ENCODE data around the gene TEX22.

- no peak for TF ChIP-seq ISL1 (CRISPR knock-in tag; IDR thresholded peaks at IDR 0.05)
- TF ChIP-seq ARNTL (CRISPR knock-in tag; IDR thresholded peaks at IDR 0.05; ENCODE audit: borderline replicate concordance, low read depth) = no peak
- no peak for TF ChIP-seq RARB (CRISPR knock-in tag; IDR thresholded peaks at IDR 0.05)
- TF ChIP-seq BACH2 (CRISPR knock-in tag; IDR thresholded peaks at IDR 0.05; ENCODE audit: borderline replicate concordance) = no peak
- no peak for TF ChIP-seq ZFP30 (CRISPR knock-in tag; IDR thresholded peaks at IDR 0.05)
- TF ChIP-seq SNAI2 (CRISPR knock-in tag; IDR thresholded peaks at IDR 0.05) = no peak
- no peak for TF ChIP-seq GLIS3 (CRISPR knock-in tag; IDR thresholded peaks at IDR 0.05)
- TF ChIP-seq TCF4 (CRISPR knock-in tag; IDR thresholded peaks at IDR 0.05; ENCODE audit: borderline replicate concordance) = no peak
- TF ChIP-seq TOX (CRISPR knock-in tag; IDR thresholded peaks at IDR 0.05; ENCODE audit: borderline replicate concordance) = no peak
- TF ChIP-seq PATZ1 (CRISPR knock-in tag; IDR thresholded peaks at IDR 0.05; ENCODE audit: borderline replicate concordance) = no peak
- TF ChIP-seq ZNF565 (CRISPR knock-in tag; conservative IDR thresholded peaks at IDR 0.05; ENCODE audit: low read depth) = no peak
These were observed 49.6 kb downstream of the TEX22 start for GRCh38 chr14:105447651-105448640.
